Measurements from ENCODE around the gene GPR55.

- TF ChIP-seq POLR2AphosphoS5 (IDR thresholded peaks at IDR 0.05) = no peak
- no peak for TF ChIP-seq POLR2A (IDR thresholded peaks at IDR 0.05)
- TF ChIP-seq CTCF (IDR thresholded peaks at IDR 0.05) = no peak
Measured at GRCh38 chr2:230967113-230967512, 42.1 kb upstream of the GPR55 start.

Measured in stomach (tissue), 4 donors.